Ammon's horn (tissue), 1 donor: ENCODE results near the gene GPBAR1.

Experiments
- DNase-seq: peaks from one replicate; pipeline ENCODE4 v3.0.0-alpha.2; 2016; ENCODE audit warnings: low spot score

The GPBAR1 gene

DNA sequence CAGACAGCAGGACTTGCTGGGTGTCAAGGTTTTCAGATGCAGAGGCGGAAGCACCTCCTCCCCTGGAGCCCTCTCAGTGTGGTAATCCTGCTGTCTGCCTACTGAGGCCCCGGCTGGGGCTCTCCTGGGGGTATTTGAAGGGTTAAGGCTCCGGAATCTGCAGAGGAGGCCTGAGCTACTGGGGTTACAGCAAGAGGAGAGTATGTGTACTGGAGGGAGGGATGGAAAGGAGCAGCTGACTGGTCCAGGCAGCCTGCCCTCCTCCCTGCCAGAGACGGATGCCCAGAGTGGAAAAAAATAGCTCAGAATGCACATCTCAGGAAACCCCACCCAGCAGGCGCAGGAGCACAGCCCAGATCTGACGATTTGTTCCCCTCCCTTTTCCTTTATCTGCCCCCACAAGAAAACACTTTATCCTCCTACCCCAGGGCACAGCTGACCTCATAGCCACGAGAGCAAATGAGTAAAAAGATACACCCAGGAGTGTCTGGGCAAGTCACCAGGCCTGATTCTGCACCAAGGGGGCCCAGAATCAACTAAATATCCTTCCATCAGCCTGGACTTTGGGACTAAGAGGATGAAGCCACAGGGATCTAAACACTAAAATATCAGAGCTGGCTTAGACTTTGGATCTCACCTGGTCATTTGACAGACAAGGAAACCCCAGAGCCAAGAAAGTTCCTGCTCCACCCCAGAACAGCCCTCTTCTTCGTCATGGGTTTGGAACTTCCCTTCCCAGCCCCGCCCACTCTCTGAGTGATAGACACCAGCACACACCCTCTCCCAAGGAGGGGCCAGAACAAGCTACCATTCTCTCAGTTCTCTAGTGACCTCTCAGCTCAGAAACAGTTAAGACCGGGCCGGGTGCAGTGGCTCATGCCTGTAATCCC lies 26.0 kb downstream of the GPBAR1 start:
- DNase-seq: peak; percentile 95

DNA sequence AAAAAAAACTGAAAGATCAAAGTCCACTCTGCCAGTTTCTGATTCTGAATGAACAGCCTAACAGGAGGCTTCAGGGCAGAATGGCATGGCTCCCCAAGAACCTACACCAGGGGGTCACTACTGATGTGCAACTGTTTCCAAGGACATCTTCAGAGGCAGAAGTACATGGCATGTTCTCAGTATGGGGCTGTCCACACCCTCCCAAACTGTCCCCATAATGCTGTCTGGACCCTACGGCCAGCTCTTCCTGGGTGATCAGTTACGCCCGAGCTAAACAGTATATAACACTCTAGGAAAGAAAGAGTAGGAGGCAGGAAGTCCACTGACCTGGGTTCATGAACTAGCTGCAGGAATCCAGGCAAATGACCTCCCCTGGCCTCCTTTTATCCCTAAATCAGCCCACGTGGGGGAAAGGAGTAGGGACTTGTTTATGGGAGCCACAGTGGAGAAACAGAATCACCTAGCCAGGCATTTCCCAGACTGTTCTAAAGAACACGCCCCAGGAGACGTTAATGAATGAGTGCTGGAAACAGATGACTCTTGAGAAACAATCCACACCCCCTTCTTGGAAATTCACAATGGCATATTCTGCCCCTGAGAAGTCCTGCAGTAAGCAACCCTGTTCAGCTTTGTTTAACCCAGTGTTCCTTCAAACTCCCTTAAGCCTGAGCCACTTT lies 29.0 kb downstream of the GPBAR1 start:
- DNase-seq: peak; percentile 22

DNA sequence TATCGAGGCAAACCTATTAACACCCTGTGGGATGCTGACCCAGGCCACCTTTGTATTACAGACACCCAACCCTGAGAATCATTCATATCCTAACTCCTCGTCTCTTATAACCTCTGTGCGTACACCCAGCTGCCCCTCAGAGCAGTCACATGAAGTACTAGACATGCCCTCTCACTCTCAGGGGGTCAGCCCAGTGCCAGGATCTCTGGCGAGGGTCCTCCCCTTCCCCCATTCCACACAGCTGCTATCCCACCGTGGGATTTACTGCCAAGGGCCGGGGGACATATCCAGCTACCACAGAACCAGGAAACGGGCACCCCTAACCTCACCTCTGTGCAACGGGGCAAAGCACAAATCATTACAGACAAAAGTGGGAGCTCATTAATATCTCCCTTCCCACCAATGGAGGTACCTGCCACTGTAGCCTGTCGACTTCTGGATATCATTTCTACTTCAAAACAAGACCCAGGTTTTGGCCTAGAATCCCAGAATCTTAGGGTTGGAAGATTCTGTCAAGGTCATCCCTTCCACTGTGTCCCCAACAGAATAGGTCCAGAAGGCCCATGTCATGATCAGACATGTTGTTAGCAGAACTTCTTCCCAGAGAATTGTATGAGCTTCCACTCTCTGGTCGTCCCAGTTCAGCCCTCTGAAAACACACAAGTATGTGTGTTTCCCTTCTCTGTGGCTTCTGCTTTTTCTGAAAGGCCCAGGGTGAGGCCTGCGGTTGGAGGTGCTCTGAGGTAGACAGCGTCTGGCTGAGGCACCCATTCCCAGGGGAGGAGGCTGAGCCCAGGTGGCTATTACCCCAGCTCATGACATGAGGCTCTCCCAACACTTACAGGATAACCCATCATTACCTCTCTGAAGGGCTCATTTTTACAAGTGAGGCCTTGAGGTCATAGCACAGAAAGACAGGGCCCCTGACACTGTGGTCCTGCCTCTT lies 29.8 kb downstream of the GPBAR1 start:
- DNase-seq: peak; percentile 12

DNA sequence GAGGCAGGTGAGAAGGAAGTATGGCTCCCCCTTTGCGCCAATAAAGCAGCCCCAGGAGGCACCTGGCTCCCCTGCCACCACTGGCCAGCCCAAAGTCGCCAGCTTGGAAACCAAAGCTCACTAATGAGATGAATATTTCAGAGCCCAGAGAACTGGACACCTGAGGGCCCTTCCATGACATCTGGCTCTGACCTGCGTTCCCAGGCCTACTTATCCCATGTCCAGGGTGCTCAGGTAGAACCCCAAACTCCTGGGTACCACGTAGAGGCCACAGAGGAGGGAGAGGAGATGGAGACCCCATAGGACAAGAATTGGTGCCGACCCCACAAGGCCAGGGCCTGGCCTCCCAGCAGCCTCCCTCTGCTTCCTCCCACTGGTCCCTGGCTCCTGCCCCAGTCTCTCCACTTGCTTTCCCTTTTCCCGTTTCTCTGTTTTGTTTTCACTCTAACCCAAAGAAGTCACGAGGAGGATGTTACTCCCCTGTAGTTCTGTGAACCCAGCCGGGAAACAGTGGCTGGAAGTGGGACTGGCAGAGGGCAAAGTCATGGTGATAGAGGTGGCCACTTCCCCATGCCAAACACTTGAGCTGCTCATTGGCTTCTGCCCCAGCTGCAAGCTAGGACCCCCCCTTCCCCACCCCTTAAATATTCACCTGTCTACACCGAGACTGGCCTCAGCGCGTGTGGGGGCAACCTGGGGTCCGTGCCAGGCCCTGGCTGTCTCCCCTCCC lies 30.7 kb downstream of the GPBAR1 start:
- peak; percentile 52 for DNase-seq

DNA sequence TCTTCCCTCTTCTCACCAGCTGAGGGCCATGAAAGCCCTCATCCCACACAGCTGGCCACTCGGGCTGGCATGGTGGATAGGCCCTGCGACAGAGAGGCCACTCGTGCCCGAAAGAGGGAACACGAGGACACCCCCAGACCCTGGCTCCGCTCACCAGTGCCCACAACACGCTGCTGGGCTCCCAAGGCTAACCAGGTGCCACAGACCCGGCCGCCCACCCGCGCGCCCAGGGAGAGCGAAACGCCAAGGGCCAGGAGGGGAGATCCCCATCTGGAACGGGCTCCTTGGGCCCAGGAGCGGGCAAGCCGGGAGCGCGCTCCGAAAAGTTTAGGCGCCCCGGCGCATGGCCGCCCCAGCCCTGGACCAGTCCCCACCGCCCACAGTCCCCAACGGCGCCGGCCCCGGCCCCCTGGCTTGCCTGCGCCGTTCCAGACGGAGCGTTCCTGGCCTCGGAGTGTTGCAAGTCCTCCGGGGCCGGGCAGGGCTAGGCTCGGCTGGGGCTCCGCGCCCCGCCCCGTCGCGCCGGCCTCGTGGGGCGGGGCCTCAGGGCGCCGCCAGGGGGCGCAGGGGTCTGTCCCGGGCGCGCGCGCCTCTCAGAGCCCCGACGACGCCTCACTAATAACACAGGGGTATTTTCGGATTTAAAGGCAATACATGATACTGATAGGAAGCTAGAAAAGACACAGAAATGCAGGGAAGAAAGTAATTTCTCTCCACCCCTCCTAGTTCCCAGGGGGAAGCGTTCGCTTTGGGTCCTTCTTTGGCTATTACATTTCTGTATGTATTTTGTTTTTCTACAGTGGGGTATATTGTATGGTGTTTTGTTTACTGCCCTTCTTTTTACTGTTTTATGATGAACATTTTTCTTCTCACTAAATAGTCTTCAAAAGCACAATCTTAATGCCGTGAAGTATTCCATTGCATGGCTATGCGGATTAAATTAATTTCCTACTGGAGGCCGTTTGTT lies 31.5 kb downstream of the GPBAR1 start, which contains the start of gene TMBIM1:
TSS of gene TMBIM1 (minus strand) at position 456 of the 967 bp plus-strand sequence. CDS start 10,362 bp downstream, outside the sequence.
- peak; percentile 72 for DNase-seq

DNA sequence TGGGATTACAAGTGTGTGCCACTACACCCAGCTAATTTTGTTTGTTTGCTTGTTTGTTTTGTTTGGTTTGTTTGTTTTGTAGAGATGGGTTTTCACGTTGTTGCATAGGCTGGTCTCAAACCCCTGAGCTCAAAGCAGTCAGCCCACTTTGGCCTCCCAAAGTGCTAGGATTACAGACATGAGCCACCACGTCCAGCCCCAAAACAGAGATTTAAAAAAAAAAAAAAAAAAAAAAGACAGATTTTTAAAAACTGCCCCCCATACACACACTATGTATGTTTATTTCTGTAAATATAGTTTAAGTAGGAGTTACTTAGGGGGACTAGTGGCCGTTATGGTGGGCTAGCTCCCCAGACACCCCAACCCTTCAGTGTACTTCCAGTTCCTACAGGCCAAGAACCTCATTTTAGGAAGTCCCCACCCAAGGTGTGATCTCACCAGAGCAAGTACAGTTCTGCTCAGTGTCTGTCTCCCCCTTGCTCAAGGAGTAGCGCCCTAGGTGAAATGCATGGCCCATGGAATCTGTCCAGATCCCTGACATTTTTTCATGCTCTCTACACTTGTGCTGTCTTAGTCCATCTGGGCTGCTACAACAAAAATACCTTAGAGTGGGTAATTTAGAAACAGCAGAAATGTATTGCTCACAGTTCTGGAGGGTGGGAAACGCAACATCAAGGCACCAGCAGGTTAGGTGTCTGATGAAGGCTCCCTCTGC lies 33.1 kb downstream of the GPBAR1 start:
- DNase-seq: peak; percentile 8

DNA sequence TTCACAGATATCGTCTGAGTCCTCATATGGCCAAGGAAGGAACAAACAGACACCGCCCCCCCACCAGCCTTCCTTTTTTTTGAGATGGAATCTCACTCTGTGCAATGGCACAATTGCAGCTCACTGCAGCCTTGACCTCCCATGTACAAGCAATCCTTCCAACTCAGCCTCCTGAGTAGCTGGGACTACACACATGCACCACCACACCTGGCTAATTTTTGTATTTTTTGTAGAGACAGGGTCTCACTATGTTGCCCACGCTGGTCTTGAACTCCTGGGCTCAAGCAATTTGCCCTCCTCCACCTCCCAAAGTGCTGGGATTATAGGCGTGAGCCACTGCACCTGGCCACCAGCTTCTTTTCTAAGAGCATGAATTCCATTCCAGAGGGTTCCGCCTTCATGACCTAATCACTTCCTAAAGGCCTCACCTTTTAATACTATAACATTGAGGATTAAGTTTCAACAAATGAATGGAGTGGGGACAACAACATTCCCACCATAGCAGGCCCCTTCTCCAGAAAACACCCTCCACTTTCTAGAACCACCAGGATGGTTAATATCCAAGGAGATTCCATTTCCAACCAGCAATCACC lies 33.7 kb downstream of the GPBAR1 start:
- no peak for DNase-seq

DNA sequence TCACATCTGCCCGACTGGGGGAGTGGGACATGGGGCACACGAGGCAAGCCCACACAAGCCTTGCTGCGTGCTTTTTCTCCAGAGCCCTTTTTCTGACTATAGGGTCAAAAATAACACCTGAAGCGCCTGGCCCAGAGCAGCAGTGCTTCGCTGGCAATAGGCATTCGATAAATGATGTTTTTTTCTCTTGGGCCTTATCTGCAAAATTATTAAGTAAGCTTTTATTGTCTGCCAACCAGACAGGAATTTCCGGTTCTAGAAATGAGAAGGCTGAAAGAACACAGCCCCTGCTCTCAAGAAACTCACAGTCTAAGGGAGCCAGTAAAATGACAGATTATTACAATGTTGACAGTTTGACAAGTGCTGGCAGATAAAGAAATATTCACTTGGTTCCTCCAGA lies 34.2 kb downstream of the GPBAR1 start:
- no peak for DNase-seq

DNA sequence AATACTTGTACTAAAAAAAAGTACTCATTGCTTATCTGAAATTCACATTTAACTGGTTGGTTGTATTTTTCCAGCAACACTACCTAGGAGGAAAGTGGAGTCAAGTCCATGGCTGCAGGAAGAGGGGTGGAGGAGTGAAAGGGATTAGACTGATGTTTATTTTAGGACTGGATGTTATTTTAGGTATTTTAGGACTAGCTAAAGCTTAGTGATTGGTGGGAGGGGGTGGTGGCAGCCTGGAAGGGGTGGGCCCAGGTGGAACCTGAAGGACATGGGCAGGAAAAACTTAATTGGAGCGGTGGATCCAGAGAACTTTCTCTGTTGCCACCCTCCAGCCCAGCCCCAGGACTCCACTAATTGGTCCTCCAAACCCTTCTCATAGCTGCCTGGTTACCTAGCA lies 35.4 kb downstream of the GPBAR1 start:
- no peak for DNase-seq

DNA sequence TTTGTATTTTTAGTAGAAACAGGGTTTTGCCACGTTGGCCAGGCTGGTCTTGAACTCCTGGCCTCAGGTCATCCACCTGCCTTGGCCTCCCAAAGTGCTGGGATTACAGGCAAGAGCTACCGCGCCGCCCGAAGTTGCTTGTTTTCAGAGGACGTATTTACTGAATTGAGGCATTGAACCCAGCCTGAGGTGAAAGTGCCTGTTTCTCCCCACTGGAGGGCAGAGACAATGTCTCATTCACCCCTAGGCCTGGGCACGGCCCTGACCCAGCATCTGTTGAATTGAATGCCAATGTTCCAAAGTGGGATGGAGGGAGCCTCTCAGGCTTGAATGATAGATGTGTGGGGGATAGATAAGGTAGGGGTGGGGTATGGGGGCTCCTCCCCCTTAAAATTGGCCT lies 36.0 kb downstream of the GPBAR1 start:
- peak; percentile 89 for DNase-seq

DNA sequence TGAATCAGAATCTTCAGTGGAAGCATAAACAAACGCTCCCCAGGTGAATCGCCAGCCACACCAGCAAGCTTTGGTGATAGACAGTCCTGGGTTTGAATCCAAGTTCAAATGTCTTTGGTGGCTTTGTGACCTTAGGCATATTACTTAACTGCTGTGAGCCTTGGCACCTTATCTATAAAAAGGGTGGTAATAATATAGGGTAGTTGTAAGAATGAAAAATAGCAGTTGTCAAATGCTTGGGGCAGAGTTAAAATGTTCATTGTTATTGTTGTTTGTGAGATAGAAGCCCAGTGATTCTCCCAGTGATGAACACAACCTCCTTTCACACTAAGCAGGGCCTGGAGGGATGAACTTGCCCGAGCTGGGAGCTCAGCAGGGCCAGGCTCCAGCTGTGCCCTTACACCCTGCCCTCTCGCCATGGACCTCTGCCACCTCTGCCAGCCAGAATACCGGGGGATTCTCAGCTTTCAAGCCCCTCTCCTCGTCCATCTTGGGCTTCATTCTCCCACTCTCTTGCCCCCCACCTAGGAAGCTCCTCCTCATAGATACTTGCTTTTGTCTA lies 37.6 kb downstream of the GPBAR1 start:
- peak; percentile 69 for DNase-seq

DNA sequence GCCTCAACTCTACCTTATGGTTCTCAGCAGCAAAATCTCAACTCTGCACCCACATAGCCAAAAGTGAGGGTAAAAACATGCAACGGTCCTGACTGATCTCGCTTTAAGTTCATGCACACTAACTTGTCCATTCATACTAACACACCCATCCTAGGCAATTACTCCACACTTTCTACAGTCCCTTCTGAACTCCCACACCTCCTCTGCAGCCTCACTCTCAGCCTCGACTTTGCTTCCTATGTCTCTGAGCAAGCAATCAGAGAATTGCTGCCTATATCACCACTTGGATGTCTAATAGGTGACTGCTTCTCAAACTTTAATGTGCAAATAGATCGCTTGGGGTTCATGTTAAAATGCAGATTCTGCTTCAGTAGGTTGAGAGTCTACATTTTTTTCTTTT lies 39.3 kb downstream of the GPBAR1 start:
- DNase-seq: no peak

DNA sequence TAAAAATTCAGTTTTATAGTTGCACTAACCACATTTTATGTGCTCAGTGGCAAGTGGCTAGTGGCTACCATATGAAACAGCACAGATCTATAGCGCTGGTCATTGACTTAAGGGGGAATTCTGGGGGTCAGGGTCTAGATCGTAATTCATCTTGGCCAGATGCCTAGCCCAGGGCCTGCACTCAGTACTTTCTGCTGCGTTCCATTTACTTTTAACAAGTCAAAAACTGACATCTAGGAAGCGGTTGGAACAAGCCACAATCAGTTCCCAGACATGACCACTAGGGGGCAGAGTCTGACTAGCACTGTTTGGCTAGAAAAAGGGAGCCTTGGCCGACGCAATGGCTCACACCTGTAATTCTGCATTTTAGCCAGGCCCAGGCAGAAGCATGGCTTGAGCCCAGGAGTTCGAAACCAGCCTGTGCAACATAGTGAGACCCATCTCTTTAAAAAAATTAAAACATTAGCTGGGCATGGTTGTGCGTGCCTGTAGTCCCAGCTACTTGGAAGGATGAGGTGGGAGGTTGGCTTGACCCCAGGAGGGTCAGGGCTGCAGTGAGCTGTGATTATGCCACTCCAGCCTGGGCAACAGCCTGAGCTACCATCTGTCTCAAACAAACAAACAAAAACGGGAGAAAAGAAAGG lies 40.5 kb downstream of the GPBAR1 start:
- DNase-seq: peak; percentile 88

DNA sequence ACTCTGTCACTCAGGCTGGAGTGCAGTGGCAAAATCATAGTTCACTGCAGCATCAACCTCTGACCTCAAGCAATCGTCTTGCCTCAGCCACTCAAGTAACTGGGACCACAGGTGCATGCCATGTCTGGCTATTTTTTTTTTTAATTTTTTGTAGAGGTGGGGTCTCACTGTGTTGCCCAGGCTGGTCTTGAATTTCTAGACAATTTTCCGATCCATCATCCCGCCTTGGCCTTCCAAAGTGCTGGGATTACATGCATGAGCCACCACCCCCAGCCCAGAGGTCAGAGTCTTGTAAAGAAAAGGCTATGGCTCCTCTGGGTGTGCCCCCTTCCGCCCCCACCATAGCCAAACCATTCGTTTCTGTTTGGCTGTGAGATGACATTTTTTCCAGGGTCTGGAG lies 44.6 kb downstream of the GPBAR1 start:
- DNase-seq: no peak

DNA sequence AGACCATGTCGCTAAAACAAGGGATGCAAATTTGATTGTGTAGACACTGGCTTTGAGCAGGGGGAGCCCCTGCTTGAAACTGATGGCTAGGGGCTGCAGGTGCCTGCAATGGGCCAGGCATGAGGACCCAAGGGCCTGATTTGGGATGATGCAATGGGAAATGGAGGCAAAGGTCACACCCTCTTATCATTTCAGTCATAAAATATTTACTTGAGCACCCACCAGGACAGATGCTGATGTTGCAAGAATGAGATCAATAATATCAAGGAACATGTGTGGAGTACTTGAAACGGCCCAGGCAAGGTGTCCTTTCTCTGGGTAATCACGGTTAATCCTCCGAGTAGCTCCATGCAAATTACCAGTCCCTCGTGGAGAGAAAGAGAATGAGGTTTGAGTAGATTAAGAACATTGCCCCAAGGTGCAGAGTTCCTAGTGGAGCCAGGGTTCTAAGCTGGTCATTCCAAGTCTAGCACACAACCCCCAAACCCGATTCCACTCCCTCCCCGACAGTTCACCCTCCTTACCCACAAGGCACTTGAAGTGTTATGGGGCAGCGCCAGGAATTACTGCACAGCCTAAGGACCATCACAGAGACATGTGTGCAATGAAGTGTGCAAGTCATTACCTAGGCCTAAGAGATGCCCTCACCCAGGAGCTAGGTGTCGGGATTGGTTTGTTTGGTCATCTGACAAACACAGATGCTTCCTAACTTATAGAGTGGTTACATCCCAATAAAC lies 45.5 kb downstream of the GPBAR1 start:
- DNase-seq: no peak

DNA sequence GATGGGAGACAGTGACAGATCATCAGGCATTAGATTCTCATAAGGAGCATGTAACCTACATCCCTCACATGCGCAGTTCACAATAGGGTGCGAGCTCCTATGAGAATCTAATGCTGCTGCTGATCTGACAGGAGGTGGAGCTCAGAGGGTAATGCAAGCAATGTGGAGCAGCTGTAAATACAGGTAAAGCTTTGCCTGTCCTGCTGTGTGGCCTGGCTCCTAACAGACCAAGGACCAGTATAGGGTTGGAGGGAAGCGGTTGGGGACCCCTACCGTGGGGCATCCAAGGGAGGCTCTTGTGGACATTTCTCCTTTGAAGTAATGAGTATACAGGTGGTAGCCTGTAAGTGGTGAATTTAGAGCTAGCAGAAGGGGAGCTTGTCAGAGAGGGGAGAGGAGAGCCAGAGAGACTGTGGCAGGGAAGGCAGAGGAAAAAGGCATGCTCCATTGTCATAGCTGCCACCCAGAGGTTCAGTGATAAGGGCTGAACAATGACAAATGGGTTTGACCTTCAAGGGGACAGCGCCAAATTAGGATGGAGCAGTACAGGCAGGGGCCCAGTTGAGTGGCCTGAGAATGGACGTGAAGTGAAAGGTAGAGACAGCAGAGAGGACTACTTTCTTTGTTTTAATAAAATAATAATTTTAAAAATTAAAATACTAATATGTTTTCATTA lies 46.7 kb downstream of the GPBAR1 start:
- DNase-seq: no peak
